HG03460 (cell line): ENCODE measurements around the gene TIAM2.
"Not testable (repeated sequence)": the region's sequence is repeated elsewhere in the genome, so short reads cannot be mapped to it uniquely, and the experiment has no call there.

Experiments used
- ATAC-seq: cut with Tn5 transposase; IDR thresholded peaks from one replicate; pipeline ENCODE4 v1.9.1; 2021; ENCODE audit not compliant: unreplicated experiment

TIAM2 gene

GRCh38 chr6:155157101-155157500 lies 162.0 kb downstream of the TIAM2 start:
- no peak for ATAC-seq

DNA sequence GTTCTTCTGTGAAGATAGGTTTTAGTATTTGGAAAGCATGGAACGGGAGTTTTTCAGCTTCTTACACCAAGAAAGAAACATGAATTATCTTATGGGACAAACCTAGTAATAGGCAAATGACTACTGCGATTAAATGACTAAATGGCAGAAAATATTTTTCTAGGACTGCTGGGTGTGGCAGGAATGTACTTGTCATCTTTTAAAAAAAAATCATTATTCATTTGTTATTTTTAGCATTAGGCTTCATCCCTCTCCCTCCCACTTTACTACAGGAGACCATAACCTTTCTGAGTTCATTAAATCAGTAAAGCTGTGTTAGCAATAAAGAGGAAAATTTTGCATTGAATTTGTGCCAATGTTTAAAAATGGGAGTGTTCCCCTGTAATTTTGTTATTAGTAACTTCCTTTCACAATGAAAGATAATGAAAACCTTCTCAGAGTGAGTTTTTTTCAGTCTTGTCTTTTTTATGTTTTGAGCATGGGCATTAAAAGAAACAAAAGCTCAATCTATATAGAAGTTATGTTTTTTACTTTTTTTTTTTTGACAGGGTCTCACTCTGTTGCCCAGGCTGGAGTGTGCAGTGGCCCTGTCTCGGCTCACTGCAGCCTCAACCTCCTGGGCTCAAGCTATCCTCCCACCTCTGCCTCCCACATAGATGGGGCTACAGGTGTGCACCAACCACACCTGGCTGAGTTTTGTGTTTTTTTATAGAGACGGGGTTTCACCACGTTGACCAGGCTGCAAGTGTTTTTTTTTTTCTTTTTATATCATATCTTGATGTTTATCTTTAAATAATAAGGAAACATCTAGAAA lies 163.1 kb downstream of the TIAM2 start:
- no peak for ATAC-seq

DNA sequence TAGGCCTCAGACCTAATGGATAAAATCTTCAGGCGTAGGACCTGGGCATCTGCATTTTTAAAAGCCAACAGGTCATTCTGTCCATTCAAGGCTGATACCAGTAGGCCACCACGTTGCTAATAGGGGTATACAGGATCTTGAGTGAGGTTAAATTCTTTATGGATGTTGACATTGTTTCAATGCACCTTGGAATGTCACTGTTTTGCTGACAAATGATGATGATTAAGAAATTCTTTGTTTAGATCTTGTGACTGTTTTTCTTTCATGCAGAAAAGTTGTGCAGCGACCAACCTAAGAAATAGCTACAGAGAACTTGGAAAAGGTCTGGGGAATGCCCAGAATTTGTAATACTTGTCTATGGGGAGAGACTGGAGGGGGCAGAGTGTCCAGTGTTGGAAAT lies 167.6 kb downstream of the TIAM2 start:
- no peak for ATAC-seq

- ATAC-seq = no peak
These were observed 168.5 kb downstream of the TIAM2 start for GRCh38 chr6:155163601-155164000.

DNA sequence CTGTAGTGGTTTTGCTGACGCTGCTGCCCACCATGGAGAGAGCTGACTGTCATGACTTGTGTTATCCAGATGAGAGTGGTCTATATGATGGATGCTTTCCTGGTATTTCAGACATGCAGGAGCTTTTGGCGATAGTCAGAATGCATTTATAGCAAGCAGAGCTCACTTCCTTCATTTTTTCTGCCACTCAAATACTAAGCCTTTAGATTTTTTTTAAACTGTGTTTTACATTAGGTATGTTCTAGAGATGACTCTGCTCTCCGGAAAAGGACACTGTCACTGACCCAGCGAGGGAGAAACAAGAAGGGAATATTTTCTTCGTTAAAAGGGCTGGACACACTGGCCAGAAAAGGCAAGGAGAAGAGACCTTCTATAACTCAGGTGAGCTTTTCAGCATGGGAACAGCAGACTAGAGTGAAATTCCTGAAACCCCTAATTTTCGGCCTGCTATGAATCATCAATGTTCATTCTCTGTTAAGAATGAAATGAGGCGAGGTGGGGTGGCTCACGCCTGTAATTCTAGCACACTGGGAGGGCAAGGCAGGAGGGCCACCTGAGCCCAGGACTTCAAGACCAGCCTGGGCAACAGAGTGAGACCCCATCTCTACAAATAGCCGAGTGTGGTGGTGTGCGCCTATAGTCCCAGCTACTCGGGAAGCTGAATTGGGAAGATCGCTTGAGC lies 170.1 kb downstream of the TIAM2 start:
- no peak for ATAC-seq

DNA sequence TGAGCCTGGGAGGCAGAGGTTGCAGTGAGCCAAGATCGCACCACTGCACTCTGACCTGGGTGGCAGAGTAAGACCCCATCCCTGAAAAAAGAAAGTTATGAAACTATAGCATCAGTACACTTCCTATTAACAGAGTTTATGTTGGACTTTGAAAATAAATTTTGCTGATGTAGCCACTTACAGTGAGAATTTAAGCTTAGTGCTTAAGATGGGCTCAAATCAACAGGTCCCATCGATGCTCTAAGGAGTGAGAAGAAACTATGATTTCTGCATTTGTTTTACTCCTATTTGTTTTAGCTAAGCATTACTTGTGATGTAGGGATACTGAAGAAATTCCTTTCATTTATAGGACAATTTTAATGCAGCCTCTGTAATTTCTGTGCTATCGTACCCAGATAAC lies 175.4 kb downstream of the TIAM2 start:
- no peak for ATAC-seq

- ATAC-seq = peak; percentile 84
These were observed 176.1 kb downstream of the TIAM2 start for GRCh38 chr6:155171109-155171746.

DNA sequence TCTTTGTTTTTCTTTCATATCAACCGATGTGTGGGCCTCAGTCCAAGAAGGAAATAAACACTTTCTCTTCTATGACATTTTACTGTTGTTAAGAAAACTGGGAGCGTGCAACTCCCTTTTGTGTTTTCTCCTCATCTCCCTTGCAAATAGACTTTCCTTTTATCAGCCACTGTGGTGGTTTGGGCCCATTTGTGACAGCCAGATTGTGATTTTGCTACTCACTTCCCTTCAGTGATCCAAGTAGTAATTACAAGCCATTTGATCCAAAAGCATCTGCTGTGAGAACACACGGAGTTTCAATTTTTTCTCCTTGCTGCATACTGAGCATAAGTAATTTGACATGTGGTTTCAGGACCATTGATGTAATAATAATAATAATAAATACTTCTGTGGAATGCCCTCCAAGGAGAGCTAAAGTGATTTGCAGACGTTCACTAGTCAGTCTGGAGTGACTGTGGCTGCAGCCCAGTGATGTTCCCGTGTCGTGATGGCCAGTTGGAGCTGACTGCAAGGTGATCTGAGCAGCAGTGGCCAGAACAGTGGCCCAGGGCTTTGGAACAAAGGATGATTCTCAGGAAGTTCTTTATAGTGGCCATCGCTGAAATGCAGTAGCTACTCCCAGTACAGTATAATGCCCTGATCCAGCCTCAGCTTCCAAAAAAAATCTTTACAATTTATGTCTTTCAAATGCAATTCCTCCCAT lies 176.8 kb downstream of the TIAM2 start:
- peak; percentile 3 for ATAC-seq

DNA sequence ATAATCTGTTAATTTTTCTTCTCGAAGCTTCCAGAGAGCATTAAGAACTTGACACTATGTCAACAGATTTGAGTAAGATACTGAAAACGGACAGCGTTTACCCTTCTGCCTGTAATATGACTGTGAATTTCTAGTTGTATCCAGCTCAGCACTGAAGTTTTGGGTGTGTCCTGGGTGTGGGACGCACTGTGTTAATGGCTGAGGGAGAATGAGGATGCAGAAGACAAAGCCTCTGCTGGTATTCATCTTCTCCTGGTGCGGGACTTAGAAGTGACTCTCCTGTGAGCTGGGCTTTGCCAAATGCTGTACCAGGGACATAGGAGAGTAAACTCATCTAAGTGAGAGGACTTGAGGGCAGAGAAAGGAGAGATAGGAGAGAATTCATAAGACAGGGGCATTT lies 178.4 kb downstream of the TIAM2 start:
- ATAC-seq = no peak

GRCh38 chr6:155174576-155175211 lies 179.6 kb downstream of the TIAM2 start:
- peak; percentile 48 for ATAC-seq

GRCh38 chr6:155177363-155177961 lies 182.3 kb downstream of the TIAM2 start:
- no peak for ATAC-seq

DNA sequence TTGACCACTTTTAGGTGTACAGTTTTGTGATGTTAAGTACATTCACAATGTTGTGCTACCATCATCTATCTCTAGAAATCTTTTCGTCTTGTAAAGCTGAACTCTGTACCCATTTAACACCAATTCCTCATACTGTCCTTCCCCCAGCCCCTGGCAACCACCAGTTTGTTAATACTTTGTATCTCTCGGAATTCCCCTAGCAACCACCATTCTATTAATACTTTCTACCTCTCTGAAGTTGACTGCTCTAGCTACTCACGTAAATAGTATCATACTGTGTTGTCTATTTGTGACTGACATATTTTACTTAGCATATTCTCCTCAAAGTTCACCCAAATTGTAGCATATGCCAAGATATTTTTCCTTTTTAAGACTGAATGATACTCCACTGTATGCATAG lies 186.4 kb downstream of the TIAM2 start:
- peak; percentile 58 for ATAC-seq

DNA sequence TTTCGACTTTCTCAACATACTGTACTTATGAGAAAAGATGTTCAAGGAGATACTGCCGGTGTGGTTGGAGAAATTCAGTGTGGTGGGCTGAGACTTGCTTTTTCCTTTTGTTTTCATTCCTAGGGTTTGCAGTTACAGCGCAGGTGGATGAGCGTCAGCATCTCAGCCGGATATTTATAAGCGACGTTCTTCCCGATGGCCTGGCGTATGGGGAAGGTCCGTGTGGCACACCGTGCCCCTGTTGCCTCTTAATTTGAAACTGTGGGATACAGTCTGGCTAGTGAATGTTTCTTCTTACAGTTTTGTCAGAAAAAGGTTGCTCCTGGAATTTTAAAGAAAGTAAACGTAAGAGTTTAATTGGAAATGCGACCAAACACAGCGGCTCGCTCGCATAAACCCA lies 187.0 kb downstream of the TIAM2 start:
- no peak for ATAC-seq

DNA sequence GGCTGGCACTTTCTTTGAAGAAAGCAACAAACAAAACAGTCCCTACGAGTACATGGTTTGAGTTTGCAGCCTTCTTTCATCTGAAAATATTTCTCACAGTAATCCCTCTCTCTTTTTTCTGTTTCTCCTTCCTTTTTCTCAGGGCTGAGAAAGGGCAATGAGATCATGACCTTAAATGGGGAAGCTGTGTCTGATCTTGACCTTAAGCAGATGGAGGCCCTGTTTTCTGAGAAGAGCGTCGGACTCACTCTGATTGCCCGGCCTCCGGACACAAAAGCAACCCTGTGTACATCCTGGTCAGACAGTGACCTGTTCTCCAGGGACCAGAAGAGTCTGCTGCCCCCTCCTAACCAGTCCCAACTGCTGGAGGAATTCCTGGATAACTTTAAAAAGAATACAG lies 188.0 kb downstream of the TIAM2 start:
- ATAC-seq = no peak

- not testable (repeated sequence) for ATAC-seq
These were observed 189.9 kb downstream of the TIAM2 start for GRCh38 chr6:155185041-155185440.

DNA sequence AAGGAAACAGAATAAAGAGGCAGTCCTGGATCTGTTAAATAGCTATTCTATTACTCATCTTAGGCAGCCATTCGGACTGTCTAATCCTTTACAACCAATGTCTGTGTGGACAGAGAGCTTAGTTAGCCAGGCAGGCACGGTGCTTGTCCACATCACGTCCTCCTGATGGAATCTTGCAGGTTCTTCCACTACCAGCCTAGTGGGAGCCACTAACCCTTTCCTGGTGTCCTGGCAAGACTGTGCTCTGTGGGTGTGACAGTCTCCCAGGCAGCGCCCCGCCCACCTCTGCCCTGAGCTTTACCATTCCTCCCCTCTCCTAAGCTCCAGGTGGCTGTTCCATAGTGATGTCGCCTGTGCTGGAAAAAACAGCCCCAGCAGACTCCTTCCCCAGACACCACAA lies 190.4 kb downstream of the TIAM2 start:
- ATAC-seq = no peak

GRCh38 chr6:155186052-155186658 lies 191.0 kb downstream of the TIAM2 start:
- no peak for ATAC-seq

- no peak for ATAC-seq
These were observed 192.0 kb downstream of the TIAM2 start for GRCh38 chr6:155187106-155187505.

- ATAC-seq = no peak
These were observed 193.0 kb downstream of the TIAM2 start for GRCh38 chr6:155187994-155188706.
